A549 (cell line): ENCODE measurements around the gene GALNT18.

Experiments used
- CBX2 ChIP-seq: fragments of 200-600 bp; sonication (generic); IDR thresholded peaks from 2 replicates; pipeline ENCODE4 v1.6.1; 2016; ENCODE audit warnings: low read depth, mild to moderate bottlenecking, borderline replicate concordance
- EP300 ChIP-seq, 2 experiments: fragments of >200 bp; sonication (Bioruptor Twin); formaldehyde crosslinking; IDR thresholded peaks; 2 replicates in 1 of 2; 3 replicates in 1 of 2; pipeline ENCODE4 v1.6.1; 2016 to 2017
- FOSL2 ChIP-seq, 2 experiments: fragments of 450-650 bp in 1 of 2; fragments of >200 bp in 1 of 2; sonication (Bioruptor Twin) in 1 of 2; formaldehyde crosslinking; IDR thresholded peaks; 2 replicates each; pipeline versions ENCODE4 v1.5.0 to v1.6.1; 2016 to 2020; ENCODE audit warnings: mild to moderate bottlenecking in 1 of 2, moderate library complexity in 1 of 2
- MAFK ChIP-seq: fragments of 450-650 bp; IDR thresholded peaks from 2 replicates; pipeline ENCODE4 v1.6.1; 2014; ENCODE audit not compliant: partially characterized antibody
- POLR2A ChIP-seq: IDR thresholded peaks from 2 replicates; pipeline ENCODE4 v1.6.1; 2012; ENCODE audit warnings: mild to moderate bottlenecking, low read length
- POLR2AphosphoS2 ChIP-seq: conservative IDR thresholded peaks from 2 replicates; pipeline ENCODE4 v1.6.1; 2012; ENCODE audit warnings: low read length, improper control_type of control experiment, inconsistent platforms
- RCOR1 ChIP-seq: fragments of 150-350 bp; IDR thresholded peaks from 2 replicates; pipeline ENCODE4 v1.6.1; 2014; ENCODE audit warnings: antibody characterized with exemption, low read length, low read depth
- SMC3 ChIP-seq: fragments of >200 bp; sonication (Bioruptor Twin); formaldehyde crosslinking; IDR thresholded peaks from 3 replicates; pipeline ENCODE4 v1.6.1; 2018; ENCODE audit warnings: inconsistent platforms
- TF ChIP-seq, protein P1 (sequence below): IDR thresholded peaks from 2 replicates; pipeline ENCODE4 v1.6.1; 2012
- TF ChIP-seq, protein P2 (sequence below): fragments of >200 bp; sonication (Bioruptor Twin); formaldehyde crosslinking; IDR thresholded peaks from 3 replicates; pipeline ENCODE4 v1.5.1; 2016
- TF ChIP-seq, protein P3 (sequence below): IDR thresholded peaks from 2 replicates; pipeline ENCODE4 v1.6.1; 2012; ENCODE audit warnings: low read depth, borderline replicate concordance
- TF ChIP-seq, protein P4 (sequence below): fragments of 250-450 bp; sonication (Bioruptor Pico); IDR thresholded peaks from 2 replicates; pipeline ENCODE4 v1.5.0; 2021; ENCODE audit warnings: mild to moderate bottlenecking, moderate library complexity, borderline replicate concordance

DNA sequence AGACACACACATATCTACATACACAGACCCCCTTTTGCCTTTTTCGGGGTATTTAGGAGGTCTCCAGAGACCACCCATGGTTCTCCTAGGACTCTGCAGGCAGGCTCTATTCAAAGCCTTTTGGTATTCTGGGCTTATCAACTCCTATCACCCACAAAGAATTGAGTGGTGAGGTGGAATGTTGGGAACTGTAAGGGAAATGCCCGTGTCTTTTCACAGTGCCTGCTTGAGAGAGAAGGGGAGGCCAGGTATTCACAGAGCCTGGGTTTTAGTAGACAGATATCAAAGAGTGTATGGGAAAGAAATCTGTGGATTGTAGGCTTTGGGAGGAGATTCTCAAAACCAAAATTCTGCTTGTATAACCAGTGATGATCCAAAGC, 224.8 kb downstream of the GALNT18 start:
- TF ChIP-seq MAFK (no peak), EP300 (IDR thresholded peaks at IDR 0.05) (no peak), POLR2A (no peak), RCOR1 (no peak), SMC3 (no peak), CBX2 (no peak), POLR2AphosphoS2 (no peak), FOSL2 (IDR thresholded peaks at IDR 0.05) (no peak), FOSL2 (CRISPR knock-in tag; IDR thresholded peaks at IDR 0.05) (no peak)
- TF ChIP-seq, protein P1, sequence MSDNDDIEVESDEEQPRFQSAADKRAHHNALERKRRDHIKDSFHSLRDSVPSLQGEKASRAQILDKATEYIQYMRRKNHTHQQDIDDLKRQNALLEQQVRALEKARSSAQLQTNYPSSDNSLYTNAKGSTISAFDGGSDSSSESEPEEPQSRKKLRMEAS = no peak
- TF ChIP-seq, protein P2, sequence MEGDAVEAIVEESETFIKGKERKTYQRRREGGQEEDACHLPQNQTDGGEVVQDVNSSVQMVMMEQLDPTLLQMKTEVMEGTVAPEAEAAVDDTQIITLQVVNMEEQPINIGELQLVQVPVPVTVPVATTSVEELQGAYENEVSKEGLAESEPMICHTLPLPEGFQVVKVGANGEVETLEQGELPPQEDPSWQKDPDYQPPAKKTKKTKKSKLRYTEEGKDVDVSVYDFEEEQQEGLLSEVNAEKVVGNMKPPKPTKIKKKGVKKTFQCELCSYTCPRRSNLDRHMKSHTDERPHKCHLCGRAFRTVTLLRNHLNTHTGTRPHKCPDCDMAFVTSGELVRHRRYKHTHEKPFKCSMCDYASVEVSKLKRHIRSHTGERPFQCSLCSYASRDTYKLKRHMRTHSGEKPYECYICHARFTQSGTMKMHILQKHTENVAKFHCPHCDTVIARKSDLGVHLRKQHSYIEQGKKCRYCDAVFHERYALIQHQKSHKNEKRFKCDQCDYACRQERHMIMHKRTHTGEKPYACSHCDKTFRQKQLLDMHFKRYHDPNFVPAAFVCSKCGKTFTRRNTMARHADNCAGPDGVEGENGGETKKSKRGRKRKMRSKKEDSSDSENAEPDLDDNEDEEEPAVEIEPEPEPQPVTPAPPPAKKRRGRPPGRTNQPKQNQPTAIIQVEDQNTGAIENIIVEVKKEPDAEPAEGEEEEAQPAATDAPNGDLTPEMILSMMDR = no peak
- TF ChIP-seq, protein P3, sequence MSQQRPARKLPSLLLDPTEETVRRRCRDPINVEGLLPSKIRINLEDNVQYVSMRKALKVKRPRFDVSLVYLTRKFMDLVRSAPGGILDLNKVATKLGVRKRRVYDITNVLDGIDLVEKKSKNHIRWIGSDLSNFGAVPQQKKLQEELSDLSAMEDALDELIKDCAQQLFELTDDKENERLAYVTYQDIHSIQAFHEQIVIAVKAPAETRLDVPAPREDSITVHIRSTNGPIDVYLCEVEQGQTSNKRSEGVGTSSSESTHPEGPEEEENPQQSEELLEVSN = no peak
- TF ChIP-seq, protein P4, sequence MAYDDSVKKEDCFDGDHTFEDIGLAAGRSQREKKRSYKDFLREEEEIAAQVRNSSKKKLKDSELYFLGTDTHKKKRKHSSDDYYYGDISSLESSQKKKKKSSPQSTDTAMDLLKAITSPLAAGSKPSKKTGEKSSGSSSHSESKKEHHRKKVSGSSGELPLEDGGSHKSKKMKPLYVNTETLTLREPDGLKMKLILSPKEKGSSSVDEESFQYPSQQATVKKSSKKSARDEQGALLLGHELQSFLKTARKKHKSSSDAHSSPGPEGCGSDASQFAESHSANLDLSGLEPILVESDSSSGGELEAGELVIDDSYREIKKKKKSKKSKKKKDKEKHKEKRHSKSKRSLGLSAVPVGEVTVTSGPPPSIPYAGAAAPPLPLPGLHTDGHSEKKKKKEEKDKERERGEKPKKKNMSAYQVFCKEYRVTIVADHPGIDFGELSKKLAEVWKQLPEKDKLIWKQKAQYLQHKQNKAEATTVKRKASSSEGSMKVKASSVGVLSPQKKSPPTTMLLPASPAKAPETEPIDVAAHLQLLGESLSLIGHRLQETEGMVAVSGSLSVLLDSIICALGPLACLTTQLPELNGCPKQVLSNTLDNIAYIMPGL (CRISPR knock-in tag) = no peak
